HG03521 (cell line): ENCODE data around the gene HIBCH.
"Not testable (repeated sequence)": the region's sequence is repeated elsewhere in the genome, so short reads cannot be mapped to it uniquely, and the experiment has no call there.

ENCODE experiments used
- ATAC-seq: cut with Tn5 transposase; IDR thresholded peaks from one replicate; pipeline ENCODE4 v1.9.1; 2021; ENCODE audit warnings: mild to moderate bottlenecking, moderate library complexity; ENCODE audit not compliant: unreplicated experiment

HIBCH gene

DNA sequence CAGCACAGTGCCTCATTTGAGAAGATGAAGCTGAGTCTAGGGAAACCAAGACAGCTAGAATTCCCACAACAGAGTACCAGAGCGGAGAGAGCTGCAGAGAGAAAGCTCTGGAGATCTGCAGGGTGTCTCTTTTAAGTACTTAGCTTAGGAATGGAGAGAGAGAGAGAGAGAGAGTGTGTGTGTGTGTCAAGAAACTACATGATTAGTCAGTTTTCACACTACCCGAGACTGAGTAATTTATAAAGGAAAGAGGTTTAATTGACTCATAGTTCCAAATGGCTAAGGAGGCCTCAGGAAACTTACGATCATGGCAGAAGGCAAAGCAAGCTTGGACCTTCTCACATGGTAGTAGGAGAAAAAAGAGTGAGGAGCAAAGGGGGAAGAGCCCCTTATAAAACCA, 64.0 kb downstream of the HIBCH start:
- no peak for ATAC-seq

DNA sequence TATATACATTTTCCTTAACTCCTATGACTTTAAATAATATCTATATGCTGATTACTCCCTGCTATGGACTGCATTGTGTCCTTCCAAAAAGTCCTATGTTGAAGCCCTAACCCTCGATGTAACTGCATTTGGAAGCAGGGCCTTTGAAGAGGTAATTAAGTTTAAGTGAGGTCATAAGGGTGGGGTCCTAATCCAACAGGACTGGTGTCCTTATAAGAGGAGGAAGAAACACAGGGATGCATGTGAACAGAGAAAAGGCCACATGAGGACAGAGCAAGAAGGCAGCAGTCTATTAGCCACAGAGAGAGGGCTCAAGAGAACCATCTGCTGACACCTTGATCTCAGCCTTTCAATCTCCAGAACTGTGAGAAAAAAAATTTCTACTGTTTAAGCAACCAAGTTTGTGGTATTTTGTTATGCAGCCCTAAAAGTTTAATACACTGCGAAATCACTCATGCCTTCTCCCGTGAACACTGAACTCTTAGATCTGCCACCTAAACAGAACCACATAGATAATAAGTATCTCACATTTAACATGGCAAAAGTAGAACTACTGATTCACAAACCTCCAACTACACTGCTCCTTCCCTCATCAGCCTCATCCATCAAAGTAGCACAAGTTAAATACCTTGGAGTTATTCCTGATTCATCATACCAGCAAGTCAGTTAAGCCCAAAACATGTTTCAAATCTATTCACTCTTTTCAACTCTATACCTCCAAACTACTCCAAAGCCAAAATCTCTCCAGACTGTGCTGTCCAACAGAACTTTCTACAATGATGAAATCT, 65.4 kb downstream of the HIBCH start:
- no peak for ATAC-seq

- no peak for ATAC-seq
Observed at GRCh38 chr2:190250421-190250820, 69.2 kb downstream of the HIBCH start.

DNA sequence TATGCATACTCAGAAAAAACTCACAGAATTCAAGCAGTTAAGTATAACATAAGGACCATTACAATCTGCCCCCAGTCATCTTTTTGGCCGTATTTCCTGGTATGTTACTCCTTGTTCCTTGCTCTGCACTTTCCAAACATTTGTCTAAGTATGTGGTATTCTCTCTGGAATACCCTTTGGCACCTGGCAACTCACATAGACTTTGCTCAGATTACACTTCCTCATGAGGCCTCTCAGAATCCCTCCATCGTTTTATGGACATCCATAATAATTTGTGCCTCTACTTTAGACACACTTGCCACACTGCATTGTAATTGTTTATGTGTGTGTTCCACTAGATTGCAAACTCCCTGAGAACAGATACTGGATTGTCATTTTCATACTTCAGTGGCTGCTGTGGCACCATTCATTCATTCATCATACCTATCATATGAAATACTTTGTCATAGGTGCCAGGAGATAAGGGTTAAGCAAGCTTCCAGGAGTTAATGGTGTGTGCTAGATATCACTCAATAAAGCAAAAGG, 84.0 kb downstream of the HIBCH start:
- no peak for ATAC-seq

- no peak for ATAC-seq
Observed at GRCh38 chr2:190235101-190235500, 84.5 kb downstream of the HIBCH start.

GRCh38 chr2:190223989-190224388, 95.6 kb downstream of the HIBCH start:
- not testable (repeated sequence) for ATAC-seq

GRCh38 chr2:190222745-190223144, 96.9 kb downstream of the HIBCH start:
- ATAC-seq, result not testable (repeated sequence)

DNA sequence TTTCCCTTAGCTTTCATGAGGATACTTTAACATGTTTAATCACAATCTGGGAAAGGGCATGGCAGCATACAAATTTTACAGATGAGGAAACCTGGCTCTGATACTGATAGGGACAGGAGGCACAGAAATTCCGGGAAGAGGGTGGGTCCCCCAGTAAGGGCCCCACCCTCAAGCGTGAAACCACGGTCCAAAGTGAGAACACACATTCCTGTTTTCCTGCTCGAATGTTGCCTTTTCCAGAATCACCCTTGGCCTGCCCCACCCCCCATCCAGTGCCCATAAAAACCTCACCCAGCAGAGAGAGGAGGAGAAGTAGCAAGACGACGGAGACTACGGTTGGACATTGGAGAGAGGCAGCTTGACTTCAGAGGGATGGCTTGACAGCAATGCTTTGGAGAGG, 98.2 kb downstream of the HIBCH start:
- ATAC-seq, result no peak

DNA sequence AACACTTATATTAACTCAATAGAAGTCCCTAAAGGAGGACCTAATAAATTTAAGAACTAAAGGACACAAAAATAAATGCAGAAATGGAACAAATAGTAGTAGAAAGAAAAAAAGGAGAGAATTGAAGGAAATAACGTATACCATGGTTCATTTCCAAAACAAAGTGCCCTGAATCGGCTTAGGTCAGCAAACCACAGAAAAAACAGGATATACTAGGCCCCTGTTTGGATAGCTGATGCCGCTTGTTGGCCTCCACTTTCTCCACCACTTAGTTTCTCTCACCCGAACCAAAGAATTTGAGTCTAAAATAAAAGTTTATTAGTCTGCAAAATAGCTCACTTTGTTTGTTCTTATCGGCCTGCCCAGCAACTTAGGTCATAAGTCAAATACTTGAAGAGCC, 100.4 kb downstream of the HIBCH start:
- no peak for ATAC-seq

DNA sequence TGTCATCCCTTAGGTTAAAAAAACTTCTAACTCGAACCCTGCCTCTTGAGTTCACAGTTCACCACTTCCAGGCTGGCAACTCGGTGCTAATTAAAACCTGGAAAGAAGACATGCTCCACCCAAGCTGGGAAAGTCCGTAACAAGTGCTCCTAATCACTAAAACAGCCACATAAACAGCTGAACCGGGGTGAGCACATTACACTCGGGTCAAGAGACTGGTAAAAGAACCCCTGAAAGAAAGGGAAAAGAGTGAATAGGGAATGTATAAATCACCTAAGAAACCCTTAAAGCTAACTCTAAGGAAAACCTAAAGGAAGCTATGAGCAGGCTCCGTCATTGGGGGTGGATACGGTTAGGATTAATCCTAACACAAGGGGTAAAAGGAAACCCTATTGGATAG, 102.0 kb downstream of the HIBCH start:
- no peak for ATAC-seq

- ATAC-seq, result no peak
Observed at GRCh38 chr2:190216829-190217228, 102.8 kb downstream of the HIBCH start.

GRCh38 chr2:190215620-190216019, 104.0 kb downstream of the HIBCH start:
- ATAC-seq, result no peak

DNA sequence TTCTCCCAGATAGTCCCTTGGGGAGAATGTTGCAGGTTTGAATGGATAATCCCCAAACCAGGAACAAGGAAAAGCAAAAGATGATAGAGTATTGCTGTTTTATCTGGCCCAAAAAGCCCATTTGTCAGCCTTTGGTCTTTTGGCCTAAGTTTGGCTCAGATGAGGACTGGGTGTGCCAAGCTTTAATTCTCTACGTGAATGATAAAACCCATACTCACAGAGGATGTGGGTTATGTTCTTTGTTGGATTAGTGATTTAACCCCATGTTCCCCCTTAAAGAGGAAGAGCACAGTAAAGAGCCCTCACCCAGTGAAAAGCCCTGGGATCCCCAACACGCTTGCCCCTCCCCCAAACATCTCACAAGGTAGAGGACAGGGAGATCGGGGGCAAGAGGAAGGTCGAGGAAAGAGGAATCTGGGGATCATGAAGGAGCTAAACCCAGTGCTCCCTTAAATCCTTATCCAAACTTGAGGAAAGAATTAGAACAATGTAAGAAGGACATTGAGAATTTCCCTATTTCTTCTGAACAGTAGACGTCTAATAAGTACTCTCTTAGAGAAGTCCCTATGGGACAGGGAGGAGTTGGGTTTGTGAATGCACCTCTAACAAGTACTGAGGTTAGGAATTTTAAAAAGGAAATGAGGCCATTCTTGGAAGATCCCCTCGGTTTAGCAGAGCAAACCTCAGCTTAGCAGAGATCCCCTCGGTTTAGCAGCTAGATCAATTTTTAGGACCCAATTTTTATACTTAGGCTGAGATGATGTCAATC, 105.0 kb downstream of the HIBCH start:
- no peak for ATAC-seq

- ATAC-seq, result no peak
Observed at GRCh38 chr2:190213441-190214335, 105.9 kb downstream of the HIBCH start.

- ATAC-seq, result no peak
Observed at GRCh38 chr2:190210471-190210870, 109.2 kb downstream of the HIBCH start.

GRCh38 chr2:190209559-190209958, 110.1 kb downstream of the HIBCH start:
- no peak for ATAC-seq

- ATAC-seq, result no peak
Observed at GRCh38 chr2:190207930-190208329, 111.7 kb downstream of the HIBCH start.

- no peak for ATAC-seq
Observed at GRCh38 chr2:190205657-190206056, 114.0 kb downstream of the HIBCH start.

DNA sequence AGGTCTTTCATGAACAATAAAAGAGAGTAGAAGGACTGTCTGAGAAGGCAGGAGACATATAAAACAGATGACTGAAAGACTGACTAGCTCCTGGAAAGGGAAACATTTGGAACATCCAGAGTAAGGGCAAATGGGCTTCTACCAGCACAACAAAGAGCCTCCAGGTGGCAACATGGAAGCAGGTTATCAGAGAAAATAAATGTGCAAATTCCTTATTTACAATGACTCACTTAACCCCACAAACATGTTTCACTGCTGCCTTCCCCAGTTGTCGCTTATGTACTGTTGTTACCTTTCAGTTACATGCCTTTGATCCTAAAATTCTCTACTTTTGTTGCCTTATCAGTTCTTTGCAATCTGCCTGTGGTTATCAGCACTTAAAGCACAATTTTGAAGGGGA, 117.0 kb downstream of the HIBCH start:
- no peak for ATAC-seq

DNA sequence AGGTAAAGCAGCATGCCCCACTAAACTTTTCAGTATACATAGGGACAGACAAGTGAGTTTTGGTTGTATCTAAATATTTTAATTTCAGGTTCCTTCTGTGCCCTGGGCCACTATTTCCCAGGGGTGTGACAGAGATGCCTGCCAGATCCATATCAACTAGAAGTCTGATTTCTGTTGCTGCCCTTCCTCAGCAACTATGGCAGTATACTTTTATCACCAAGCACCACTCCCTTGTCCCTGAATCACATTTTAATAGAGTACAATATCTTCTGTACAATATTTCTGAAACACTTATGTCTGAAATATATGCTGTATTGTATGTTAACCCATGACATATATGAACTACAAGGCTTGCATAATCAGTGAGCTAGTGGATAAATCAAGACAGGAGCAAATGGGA, 117.6 kb downstream of the HIBCH start:
- no peak for ATAC-seq

DNA sequence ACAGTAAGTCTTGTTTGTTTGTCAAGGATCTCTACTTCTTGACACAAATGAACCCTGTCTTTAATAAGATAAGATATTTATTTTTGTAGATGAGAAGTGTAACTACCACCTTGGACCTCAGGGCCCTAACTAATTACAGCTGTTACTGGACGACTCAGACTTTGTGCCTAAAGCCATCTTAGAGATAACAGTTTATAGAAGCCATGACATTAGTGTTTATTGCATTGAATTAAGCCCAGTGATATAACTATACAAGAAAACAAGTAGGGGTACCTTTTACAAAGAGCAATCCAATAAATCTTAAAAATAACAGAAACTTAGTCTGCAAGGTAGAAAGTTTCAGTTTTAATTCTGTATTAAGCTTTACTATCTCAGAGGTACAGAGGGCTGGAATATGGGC, 119.0 kb downstream of the HIBCH start:
- no peak for ATAC-seq
